Calu3 (cell line): ENCODE data around the gene KLHL4. TPM values are rescaled to one million over a fixed set of nuclear protein-coding genes. Genes with fewer than 3 reads are reported as not detected.

Experiments
- BruUV-seq: library from RNA; stranded (reverse); fragments of 400-500 nt; replicated peaks from 2 replicates; lab custom pipeline; 2021; lab: Mats Ljungman, UMichigan
- CTCF ChIA-PET: fragments of 300-600 bp; sonication (Branson Sonifier 250); formaldehyde crosslinking; loops from one replicate; lab custom pipeline; 2022; ENCODE audit warnings: antibody characterized with exemption; lab: Charles Lee
- DNase-seq: peaks from one replicate; pipeline ENCODE4 v3.0.0; 2022
- H3K27ac Mint-ChIP-seq: one replicate; pipeline ENCODE4 v1.8.0; 2022; ENCODE audit warnings: mixed read lengths; ENCODE audit not compliant: unreplicated experiment
- H3K27me3 Mint-ChIP-seq: one replicate; pipeline ENCODE4 v1.8.0; 2022; ENCODE audit warnings: mixed read lengths; ENCODE audit not compliant: unreplicated experiment
- H3K36me3 Mint-ChIP-seq: one replicate; pipeline ENCODE4 v1.8.0; 2022; ENCODE audit warnings: mild to moderate bottlenecking, moderate library complexity, mixed read lengths; ENCODE audit not compliant: insufficient read depth, unreplicated experiment
- H3K4me1 Mint-ChIP-seq: one replicate; pipeline ENCODE4 v1.8.0; 2022; ENCODE audit warnings: mild to moderate bottlenecking, low read depth, mixed read lengths; ENCODE audit not compliant: unreplicated experiment
- H3K4me3 Mint-ChIP-seq: one replicate; pipeline ENCODE4 v1.8.0; 2022; ENCODE audit warnings: mild to moderate bottlenecking, low read depth, moderate library complexity, mixed read lengths; ENCODE audit not compliant: unreplicated experiment
- H3K9me3 Mint-ChIP-seq: one replicate; pipeline ENCODE4 v1.8.0; 2022; ENCODE audit warnings: low read depth, mixed read lengths; ENCODE audit not compliant: unreplicated experiment
- CTCF ChIP-seq: fragments of 200-600 bp; IDR thresholded peaks from one replicate; pipeline ENCODE4 v1.8.0; 2022; ENCODE audit warnings: antibody characterized with exemption; ENCODE audit not compliant: unreplicated experiment
- intact Hi-C: fragments of 100-400 bp; cut with micrococcal nuclease; formaldehyde crosslinking; loops from one replicate; pipeline ENCODE4 v1.10.0; 2022; ENCODE audit not compliant: unreplicated experiment
- total RNA-seq: library from RNA; stranded (reverse); gene quantifications from 2 replicates; pipeline ENCODE4 v1.2.3, GENCODE V29; 2022

The KLHL4 gene
- total RNA-seq, 1 experiment from 2014 or later = not detected

- CTCF ChIA-PET = no interaction called here
Measured at GRCh38 chrX:87583679-87584078, 66.1 kb downstream of the KLHL4 start.

GRCh38 chrX:87616371-87616770, 98.8 kb downstream of the KLHL4 start:
- intact Hi-C loops = no loop called here
- no peak for TF ChIP-seq CTCF
- no peak for DNase-seq
- CTCF ChIA-PET = no interaction called here
- no TSS peak for BruUV-seq
- no peak overlapping the region for H3K27ac Mint-ChIP-seq
- no peak overlapping the region for H3K4me3 Mint-ChIP-seq
- H3K9me3 Mint-ChIP-seq = no peaks in the 10 kb centered on the region
- no peaks in the 10 kb centered on the region for H3K36me3 Mint-ChIP-seq
- no peaks in the 10 kb centered on the region for H3K27me3 Mint-ChIP-seq
- no peaks in the 10 kb centered on the region for H3K4me1 Mint-ChIP-seq

More at GRCh38 chrX:87583679-87584078, 66.1 kb downstream of the KLHL4 start:
- no peaks in the 10 kb centered on the region for H3K36me3 Mint-ChIP-seq
- intact Hi-C loops = no loop called here
- H3K27me3 Mint-ChIP-seq = no peaks in the 10 kb centered on the region
- DNase-seq = peak; percentile 1
- H3K4me1 Mint-ChIP-seq = no peaks in the 10 kb centered on the region
- no peak overlapping the region for H3K27ac Mint-ChIP-seq
- no peak for TF ChIP-seq CTCF
- H3K9me3 Mint-ChIP-seq = peaks cover 23% of the 10 kb centered on the region
- BruUV-seq = no TSS peak
- H3K4me3 Mint-ChIP-seq = no peak overlapping the region

- Mint-ChIP-seq H3K27ac (no peak overlapping the region), H3K4me3 (no peak overlapping the region), H3K36me3 (no peaks in the 10 kb centered on the region), H3K9me3 (peaks cover 2% of the 10 kb centered on the region), H3K4me1 (no peaks in the 10 kb centered on the region), H3K27me3 (no peaks in the 10 kb centered on the region)
- intact Hi-C loops = no loop called here
- DNase-seq = no peak
- no peak for TF ChIP-seq CTCF
- BruUV-seq = no TSS peak
- CTCF ChIA-PET = no interaction called here
Measured at GRCh38 chrX:87621697-87622096, 104.1 kb downstream of the KLHL4 start.

GRCh38 chrX:87626996-87627395, 109.4 kb downstream of the KLHL4 start:
- no TSS peak for BruUV-seq
- no peaks in the 10 kb centered on the region for H3K27me3 Mint-ChIP-seq
- intact Hi-C loops = no loop called here
- no peak overlapping the region for H3K4me3 Mint-ChIP-seq
- H3K9me3 Mint-ChIP-seq = peaks cover 6% of the 10 kb centered on the region
- no peaks in the 10 kb centered on the region for H3K4me1 Mint-ChIP-seq
- CTCF ChIA-PET = no interaction called here
- no peaks in the 10 kb centered on the region for H3K36me3 Mint-ChIP-seq
- no peak overlapping the region for H3K27ac Mint-ChIP-seq
- no peak for TF ChIP-seq CTCF
- no peak for DNase-seq
